Brain microvascular endothelial cell (primary cell): ENCODE measurements around the gene ADAMTS8.
A peak's percentile ranks its signal among the peaks of the same experiment; 100 is the strongest.

Experiments
- DNase-seq: peaks from one replicate; pipeline ENCODE4 v3.0.0-alpha.2; 2020
- H3K27ac ChIP-seq: fragments of 250-450 bp; sonication (Bioruptor Pico); 2 replicates; pipeline ENCODE4 v1.5.1; 2020; ENCODE audit warnings: mild to moderate bottlenecking, moderate library complexity
- H3K27me3 ChIP-seq: fragments of 250-450 bp; sonication (Bioruptor Pico); replicated peaks from 2 replicates; pipeline ENCODE4 v1.5.1; 2020; ENCODE audit warnings: mild to moderate bottlenecking
- H3K36me3 ChIP-seq: fragments of 250-450 bp; sonication (Bioruptor Pico); replicated peaks from 2 replicates; pipeline ENCODE4 v1.5.1; 2020; ENCODE audit warnings: mild to moderate bottlenecking
- H3K4me3 ChIP-seq: 2 replicates; pipeline ENCODE4 v1.5.1; 2011; ENCODE audit warnings: low read depth, mild to moderate bottlenecking, control low read depth, low read length, moderate library complexity
- CTCF ChIP-seq: IDR thresholded peaks from 2 replicates; pipeline ENCODE4 v1.5.1; 2011; ENCODE audit warnings: low read depth, mild to moderate bottlenecking, moderate library complexity, low read length, control low read depth, inconsistent platforms; ENCODE audit errors: missing control alignments
- in situ Hi-C: cut with HindIII; loops from 2 replicates; pipeline ENCODE4 v1.10.0; 2017; ENCODE audit warnings: low sequenced_read_pairs, low pct_ligation_motif_present

ADAMTS8 gene

GRCh38 chr11:130437848-130438247, 9.4 kb upstream of the ADAMTS8 start:
- Histone ChIP-seq H3K27ac (no peak overlapping the region), H3K27me3 (no peaks in the 10 kb centered on the region), H3K4me3 (no peak overlapping the region), H3K36me3 (no peaks in the 10 kb centered on the region)
- in situ Hi-C loops, result no loop called here
- no peak for TF ChIP-seq CTCF
- no peak for DNase-seq

GRCh38 chr11:130436171-130436570, 7.8 kb upstream of the ADAMTS8 start:
- H3K27ac ChIP-seq, result no peak overlapping the region

GRCh38 chr11:130435671-130436070, 7.3 kb upstream of the ADAMTS8 start:
- H3K4me3 ChIP-seq, result no peak overlapping the region
- no peaks in the 10 kb centered on the region for H3K27me3 ChIP-seq
- no peak for TF ChIP-seq CTCF
- DNase-seq, result peak; percentile 37
- no peak overlapping the region for H3K27ac ChIP-seq
- H3K36me3 ChIP-seq, result no peaks in the 10 kb centered on the region
- in situ Hi-C loops, result no loop called here

More at GRCh38 chr11:130436171-130436570, 7.8 kb upstream of the ADAMTS8 start:
- Histone ChIP-seq H3K27me3 (no peaks in the 10 kb centered on the region), H3K36me3 (no peaks in the 10 kb centered on the region), H3K4me3 (no peak overlapping the region)
- in situ Hi-C loops, result no loop called here
- no peak for DNase-seq
- TF ChIP-seq CTCF, result no peak

GRCh38 chr11:130434521-130435223, 6.3 kb upstream of the ADAMTS8 start:
- peaks cover 9% of the 10 kb centered on the region for H3K27me3 ChIP-seq
- peak; percentile 69 for DNase-seq
- peak; percentile 93 for TF ChIP-seq CTCF
- H3K27ac ChIP-seq, result peak overlapping the region; percentile 63
- H3K36me3 ChIP-seq, result no peaks in the 10 kb centered on the region
- peak overlapping the region; percentile 73 for H3K4me3 ChIP-seq
- in situ Hi-C loops, result no loop called here

- DNase-seq, result no peak
- H3K4me3 ChIP-seq, result no peak overlapping the region
- no peak overlapping the region for H3K27ac ChIP-seq
- peaks cover 22% of the 10 kb centered on the region for H3K27me3 ChIP-seq
- TF ChIP-seq CTCF, result no peak
- H3K36me3 ChIP-seq, result no peaks in the 10 kb centered on the region
- in situ Hi-C loops, result no loop called here
Measured at GRCh38 chr11:130433357-130433756, 4.9 kb upstream of the ADAMTS8 start.

GRCh38 chr11:130431801-130432200, 3.4 kb upstream of the ADAMTS8 start:
- TF ChIP-seq CTCF, result no peak
- H3K4me3 ChIP-seq, result no peak overlapping the region
- H3K27me3 ChIP-seq, result peaks cover 34% of the 10 kb centered on the region
- peak; percentile 11 for DNase-seq
- no peaks in the 10 kb centered on the region for H3K36me3 ChIP-seq
- in situ Hi-C loops, result no loop called here
- no peak overlapping the region for H3K27ac ChIP-seq
